GM19023 (cell line): ENCODE data around the gene PATL2.
A peak's percentile ranks its signal among the peaks of the same experiment; 100 is the strongest.
"Not testable (repeated sequence)": the region's sequence is repeated elsewhere in the genome, so short reads cannot be mapped to it uniquely, and the experiment has no call there.

Experiments used
- ATAC-seq: cut with Tn5 transposase; IDR thresholded peaks from one replicate; pipeline ENCODE4 v1.9.1; 2021; ENCODE audit warnings: mild to moderate bottlenecking, moderate library complexity; ENCODE audit not compliant: unreplicated experiment

PATL2 gene

GRCh38 chr15:44692659-44693058 is 18.5 kb downstream of the PATL2 start:
- no peak for ATAC-seq

DNA sequence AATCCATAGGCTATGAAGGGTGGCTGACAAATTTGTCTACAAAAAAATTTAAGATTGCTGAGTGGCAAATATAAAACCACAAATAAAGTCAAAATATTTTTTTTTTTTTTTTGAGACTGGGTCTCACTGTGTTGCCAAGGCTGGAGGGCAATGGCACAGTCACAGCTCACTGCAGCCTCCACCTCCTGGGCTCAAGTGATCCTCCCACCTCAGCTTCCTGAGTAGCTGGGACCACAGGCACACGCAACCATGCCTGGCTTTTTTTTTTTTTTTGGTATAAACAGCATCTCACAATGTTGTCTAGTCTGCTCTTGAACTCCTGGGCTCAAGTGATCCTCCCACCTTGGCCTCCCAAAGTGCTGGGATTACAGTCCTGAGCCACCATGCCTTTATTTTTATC is 20.9 kb downstream of the PATL2 start:
- not testable (repeated sequence) for ATAC-seq

DNA sequence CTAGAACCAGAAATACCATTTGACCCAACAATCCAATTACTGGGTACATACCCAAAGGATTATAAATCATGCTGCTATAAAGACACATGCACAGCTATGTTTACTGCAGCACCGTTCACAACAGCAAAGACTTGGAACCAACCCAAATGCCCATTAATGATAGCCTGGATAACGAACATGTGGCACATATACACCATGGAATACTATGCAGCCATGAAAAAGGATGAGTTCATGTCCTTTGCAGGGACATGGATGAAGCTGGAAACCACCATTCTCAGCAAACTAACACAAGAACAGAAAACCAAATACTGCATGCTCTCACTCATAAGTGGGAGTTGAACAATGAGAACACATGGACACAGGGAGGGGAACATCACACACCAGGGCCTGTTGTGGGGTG is 21.8 kb downstream of the PATL2 start:
- ATAC-seq: not testable (repeated sequence)

DNA sequence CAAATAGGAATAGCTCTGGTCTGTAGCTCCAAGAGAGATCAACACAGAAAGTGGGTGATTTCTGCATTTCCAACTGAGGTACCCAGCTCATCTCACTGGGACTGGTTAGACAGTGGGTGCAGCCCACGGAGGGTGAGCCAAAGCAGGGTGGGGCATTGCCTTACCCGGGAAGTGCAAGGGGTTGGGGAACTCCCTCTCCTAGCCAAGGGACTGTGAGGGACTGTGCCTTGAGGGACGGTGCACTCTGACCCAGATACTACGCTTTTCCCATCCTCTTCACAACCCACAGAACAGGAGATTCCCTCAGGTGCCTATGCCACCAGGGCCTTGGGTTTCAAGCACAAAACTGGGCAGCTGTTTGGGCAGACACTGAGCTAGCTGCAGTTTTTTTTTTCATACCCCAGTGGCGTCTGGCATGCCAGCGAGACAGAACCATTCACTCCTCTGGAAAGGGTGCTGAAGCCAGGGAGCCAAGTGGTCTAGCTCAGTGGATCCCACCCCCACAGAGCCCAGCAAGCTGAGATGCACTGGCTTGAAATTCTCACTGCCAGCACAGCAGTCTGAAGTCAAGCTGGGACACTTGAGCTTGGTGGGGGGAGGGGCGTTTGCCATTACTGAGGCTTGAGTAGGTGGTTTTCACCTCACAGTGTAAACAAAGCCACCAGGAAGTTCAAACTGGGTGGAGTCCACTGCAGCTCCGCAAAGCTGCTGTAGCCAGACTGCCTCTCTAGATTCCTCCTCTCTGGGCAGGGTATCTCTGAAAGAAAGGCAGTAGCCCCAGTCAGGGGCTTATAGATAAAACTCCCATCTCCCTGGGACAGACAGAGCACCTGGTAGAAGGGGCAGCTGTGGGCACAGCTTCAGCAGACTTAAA is 28.1 kb downstream of the PATL2 start:
- not testable (repeated sequence) for ATAC-seq

- no peak for ATAC-seq
Measured at GRCh38 chr15:44682211-44682610, 28.9 kb downstream of the PATL2 start.

DNA sequence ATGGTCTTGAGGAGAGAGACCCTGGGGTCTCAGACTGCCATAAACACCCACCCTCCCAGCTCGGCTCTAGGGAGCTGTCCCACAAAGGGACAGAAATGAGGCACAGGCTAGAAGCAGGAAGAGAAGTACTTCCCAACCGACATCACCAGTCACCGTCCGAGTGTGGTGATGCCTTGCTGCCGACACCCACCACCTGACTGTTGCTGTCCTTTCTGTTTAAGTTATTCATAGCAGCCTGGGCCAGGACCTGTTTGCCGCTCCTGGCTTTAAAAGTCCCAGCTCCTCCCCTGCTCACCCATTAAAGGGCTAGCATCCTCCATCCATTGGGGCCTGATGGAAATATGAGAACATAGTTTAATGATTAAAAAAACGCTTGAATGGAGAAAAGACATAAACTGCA is 34.4 kb downstream of the PATL2 start:
- ATAC-seq: peak; percentile 63

DNA sequence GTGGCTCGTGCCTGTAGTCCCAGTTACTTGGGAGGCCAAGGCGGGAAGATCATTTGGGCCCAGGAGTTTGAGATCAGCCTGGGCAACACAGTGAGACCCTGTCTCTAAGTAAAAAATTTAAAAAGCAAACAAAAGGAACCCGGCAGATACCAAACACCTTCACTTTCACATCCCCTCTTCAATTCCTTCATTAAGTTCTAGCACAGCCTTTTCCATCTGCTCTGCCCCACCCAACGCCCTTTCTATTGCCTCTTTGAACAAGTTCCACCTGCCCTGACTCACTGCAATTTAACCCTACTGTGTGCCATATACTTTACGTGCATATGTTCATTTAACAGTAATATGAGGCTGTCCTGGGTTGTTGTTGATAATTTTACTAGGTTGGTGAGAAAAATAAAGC is 35.2 kb downstream of the PATL2 start:
- no peak for ATAC-seq

DNA sequence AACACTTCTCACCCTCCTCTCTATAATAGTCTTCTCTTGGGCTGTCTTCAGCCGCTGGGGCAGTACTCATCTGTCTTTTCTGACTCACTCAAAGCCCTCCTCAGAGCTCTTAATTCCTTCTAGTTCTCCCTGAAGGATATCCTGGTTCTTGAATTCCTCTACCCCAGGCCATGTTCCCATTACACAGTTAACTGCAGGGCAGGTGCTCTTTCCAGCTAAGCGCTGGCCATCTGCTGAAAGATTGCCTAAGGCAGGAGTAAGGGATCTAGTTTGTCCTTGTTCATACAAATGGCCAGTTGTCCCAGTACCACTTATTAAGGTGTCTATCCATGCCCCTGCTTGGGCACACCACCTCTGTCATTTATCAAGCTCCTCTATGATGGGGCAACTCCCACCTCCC is 37.5 kb downstream of the PATL2 start:
- ATAC-seq: no peak

GRCh38 chr15:44670087-44670950 is 40.8 kb downstream of the PATL2 start:
- ATAC-seq: no peak

DNA sequence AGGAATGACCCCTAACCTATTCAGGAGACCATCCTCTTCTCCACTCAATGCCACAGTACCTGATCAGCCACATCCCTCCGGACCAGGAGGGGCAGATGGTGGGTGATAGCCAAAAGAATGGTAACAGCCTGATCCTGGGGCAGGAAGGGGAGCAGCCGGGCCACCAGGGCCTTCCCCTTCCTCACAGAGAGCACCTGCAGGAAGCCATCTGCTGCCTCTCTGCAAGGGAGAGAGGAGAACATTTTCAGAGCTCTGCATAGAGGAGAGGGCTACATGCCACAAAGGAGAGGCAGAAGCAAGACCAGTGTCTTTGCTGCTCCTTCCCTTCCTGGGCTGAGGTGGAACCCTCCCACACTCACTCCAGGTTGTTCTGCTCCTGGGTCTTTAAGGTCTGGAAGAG is 42.2 kb downstream of the PATL2 start:
- no peak for ATAC-seq

DNA sequence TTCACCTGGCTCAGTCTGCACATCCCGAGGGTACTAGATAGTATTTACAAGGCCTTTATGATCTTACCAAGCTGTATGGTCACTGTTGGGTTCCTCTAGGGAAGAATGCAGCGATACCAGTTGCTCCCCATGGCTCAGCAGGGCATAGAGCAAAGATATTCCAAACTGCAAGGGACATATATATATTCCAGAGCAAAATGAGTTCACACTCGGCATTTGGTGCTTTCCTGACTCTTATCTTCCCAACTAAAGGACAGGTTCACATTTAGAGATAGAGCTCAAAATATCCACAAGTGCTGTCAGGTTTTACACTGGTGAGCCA is 44.1 kb downstream of the PATL2 start:
- no peak for ATAC-seq

GRCh38 chr15:44666210-44667038 is 44.7 kb downstream of the PATL2 start:
- no peak for ATAC-seq

GRCh38 chr15:44663410-44664308 is 47.5 kb downstream of the PATL2 start, which contains the start of gene SPG11:
SPG11 (minus strand) TSS chr15:44663662; CDS start chr15:44663647, 15 bp downstream.
- peak; percentile 81 for ATAC-seq

DNA sequence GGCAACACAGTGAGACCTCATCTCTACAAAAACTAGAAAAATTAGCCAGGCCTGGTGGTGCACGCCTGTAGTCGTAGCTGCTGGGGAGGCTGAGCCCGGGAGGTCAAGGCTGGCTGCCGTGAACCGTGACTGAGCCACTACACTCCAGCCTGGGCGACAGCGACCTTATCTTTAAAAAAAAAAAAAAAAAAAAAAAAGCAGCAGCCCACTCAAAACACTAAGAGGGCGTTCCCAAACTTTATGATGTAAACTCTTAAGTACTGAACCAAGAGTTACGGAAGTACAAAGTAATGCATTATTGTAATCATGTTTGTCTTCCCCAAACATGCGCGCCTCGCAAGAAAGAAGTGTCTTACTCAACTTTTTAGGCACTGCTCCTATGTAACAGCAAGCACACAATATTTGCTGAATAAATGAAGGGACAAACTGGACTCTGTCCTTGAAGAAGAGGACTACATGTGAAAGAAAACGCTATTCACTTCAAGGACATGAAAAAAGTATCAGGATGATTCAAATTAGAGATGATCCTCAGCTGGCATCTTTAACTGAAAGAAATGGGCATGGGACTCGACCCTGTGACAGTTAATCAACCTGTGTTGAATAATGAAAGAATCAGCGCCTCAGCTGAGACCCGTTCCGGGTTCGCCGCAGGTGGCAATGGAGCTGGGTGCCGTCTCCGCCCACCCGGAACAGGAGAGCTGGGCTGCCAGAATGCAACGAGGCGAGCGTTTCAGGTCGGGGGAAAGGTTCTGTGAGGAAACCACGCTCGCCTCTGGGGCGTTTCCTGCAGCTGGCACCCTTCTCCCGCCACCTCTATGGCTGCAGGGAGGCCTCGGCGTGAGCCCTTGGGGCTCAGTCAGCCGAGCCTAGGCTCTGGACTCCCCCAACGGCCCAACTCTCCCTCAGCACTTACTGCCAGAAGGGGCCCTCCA is 48.4 kb downstream of the PATL2 start:
- ATAC-seq: peak; percentile 58

DNA sequence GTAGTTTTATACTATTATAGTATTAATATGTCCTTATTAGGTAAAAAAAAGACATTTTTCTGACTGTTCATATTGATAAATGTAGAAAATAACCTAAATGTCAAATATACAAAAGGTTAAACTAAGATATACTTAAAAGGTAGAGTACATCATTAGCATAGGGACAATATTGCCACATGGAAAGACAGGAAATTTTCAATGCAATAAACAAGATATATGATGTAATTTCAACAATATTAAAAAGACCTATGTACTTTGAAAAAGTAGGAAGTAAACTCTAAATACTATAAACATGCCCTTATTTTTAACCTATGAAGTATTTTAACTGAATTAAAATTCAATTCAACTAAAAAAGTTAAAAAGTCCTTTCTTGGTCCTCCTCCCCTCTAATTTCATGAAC is 49.5 kb downstream of the PATL2 start:
- ATAC-seq: no peak

DNA sequence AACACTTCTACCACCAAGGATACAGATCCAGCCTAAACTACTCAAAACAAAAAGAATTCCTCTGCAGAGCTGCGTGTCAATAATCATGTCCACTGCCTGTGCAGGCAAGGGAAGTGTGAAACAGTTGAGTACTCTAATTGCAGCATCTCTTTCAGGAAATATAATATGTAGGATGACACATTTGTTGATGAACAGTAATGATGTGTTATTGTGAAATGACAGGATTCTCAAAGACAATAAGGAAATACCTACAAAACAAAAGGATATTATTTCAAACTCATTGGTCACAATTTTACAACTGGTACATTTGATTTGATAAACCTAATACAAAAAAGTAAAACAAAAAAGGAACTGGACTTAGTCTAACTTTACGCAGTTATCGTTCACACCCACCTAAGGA is 52.1 kb downstream of the PATL2 start:
- no peak for ATAC-seq

DNA sequence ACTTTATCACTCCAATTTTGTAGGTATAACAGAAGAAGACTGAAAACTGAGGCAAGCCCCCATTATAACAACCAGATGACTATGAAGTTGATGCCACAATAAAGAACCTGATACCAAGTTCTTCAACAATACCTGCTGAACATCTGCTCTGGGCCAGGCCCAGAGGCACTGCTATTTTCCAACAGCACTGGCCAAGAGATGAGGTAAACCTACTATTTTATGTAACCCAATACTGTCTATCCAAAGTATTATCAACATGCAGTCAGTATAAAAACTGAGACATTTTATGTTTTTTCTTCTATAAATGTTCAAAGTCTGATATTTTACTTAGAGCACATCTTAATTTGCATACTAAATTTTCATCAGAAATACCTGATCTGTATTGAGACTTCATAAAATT is 53.7 kb downstream of the PATL2 start:
- ATAC-seq: no peak

DNA sequence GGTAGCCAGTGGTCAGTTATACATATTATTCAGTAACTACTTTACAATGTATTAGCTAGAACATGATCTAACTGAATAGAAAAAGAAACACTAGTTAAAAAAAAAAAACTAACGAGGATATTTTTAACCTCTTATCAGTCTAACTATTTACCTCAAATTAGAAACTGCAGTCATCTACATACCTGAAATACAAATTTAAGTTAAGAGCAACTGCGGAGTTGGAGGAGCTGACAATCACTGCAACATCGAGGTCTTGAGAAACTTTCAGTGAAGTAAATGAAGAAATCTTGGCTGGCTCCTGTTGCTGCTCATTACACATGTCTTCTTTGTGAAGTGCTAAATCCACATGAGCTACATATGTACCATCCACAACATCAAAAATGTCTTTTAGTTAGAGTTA is 54.2 kb downstream of the PATL2 start:
- no peak for ATAC-seq

DNA sequence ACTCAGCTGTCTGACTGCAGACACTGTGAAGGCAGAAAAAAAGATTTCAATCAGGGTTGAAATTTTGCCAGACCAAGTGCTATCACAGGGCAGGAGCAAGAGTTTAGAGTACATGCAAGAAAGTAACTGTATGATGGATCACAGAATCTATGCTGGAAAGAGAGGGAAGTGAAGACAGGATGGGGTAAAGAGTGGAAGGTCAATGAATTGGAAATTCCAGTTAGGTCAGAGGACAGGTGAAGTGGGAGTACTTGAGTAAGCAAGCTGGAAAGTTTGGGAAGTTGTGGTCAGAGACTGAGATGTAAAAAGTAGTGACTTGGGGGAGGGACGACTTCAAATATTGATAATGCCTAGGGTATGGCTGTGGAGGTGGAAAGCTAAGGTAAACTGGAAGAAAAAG is 54.8 kb downstream of the PATL2 start:
- no peak for ATAC-seq
